GM12872 (cell line): ENCODE measurements around the gene THEM5.

Experiments
- TF ChIP-seq, protein P1 (sequence below): IDR thresholded peaks from 3 replicates; pipeline ENCODE4 v1.5.1; 2011; ENCODE audit warnings: low read depth, mild to moderate bottlenecking, low read length, moderate library complexity; ENCODE audit not compliant: insufficient read depth

Gene THEM5

DNA sequence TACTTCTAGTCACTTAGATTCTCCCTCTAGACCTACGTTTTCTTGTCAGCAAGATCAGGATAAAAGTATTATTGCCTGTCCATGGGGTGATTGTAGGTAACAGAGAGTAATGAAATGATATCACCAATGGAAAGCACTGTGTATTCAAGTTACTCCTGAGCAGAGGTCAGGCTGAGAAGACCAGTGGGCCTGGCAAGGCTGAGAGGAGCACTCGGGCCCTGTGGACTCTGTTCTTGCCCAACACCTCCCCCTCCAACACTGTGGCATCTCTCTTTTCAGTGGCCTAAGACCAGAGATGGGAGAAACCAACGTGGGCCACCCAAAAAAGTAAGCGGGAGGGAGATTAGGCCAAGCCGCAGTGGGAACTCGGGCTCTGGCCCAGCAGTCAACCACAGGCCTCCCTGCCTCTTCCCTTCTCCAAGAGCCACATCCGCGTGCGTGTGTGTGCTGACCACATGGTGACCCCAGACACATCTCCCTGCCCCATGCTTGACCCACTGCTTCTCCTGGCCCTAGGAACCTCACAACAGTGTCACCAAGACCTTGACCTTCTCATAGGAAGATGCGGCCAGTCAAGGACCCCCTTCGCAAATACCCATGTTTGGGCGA is 34.2 kb downstream of the THEM5 start:
- TF ChIP-seq, protein P1, sequence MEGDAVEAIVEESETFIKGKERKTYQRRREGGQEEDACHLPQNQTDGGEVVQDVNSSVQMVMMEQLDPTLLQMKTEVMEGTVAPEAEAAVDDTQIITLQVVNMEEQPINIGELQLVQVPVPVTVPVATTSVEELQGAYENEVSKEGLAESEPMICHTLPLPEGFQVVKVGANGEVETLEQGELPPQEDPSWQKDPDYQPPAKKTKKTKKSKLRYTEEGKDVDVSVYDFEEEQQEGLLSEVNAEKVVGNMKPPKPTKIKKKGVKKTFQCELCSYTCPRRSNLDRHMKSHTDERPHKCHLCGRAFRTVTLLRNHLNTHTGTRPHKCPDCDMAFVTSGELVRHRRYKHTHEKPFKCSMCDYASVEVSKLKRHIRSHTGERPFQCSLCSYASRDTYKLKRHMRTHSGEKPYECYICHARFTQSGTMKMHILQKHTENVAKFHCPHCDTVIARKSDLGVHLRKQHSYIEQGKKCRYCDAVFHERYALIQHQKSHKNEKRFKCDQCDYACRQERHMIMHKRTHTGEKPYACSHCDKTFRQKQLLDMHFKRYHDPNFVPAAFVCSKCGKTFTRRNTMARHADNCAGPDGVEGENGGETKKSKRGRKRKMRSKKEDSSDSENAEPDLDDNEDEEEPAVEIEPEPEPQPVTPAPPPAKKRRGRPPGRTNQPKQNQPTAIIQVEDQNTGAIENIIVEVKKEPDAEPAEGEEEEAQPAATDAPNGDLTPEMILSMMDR, result no peak

DNA sequence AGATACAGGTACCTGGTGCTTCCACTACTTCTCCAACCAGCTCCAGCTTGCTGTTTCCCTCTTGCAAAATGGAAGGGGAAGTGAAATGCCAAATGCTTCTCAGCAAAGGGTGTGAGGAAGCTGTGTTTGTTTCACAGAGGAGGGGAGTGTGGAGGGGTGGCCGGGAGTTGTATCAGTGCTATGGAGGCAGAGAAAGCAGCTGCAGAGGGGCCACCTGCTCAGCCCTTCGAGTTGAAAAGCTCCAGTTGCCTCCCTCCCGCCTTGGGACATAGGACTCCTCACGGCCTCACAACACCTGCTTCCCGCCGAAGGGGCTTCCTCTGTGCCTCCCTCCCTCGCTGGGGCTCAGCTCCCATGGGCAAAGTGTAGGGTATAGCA is 36.2 kb downstream of the THEM5 start:
- TF ChIP-seq, protein P1, result no peak

DNA sequence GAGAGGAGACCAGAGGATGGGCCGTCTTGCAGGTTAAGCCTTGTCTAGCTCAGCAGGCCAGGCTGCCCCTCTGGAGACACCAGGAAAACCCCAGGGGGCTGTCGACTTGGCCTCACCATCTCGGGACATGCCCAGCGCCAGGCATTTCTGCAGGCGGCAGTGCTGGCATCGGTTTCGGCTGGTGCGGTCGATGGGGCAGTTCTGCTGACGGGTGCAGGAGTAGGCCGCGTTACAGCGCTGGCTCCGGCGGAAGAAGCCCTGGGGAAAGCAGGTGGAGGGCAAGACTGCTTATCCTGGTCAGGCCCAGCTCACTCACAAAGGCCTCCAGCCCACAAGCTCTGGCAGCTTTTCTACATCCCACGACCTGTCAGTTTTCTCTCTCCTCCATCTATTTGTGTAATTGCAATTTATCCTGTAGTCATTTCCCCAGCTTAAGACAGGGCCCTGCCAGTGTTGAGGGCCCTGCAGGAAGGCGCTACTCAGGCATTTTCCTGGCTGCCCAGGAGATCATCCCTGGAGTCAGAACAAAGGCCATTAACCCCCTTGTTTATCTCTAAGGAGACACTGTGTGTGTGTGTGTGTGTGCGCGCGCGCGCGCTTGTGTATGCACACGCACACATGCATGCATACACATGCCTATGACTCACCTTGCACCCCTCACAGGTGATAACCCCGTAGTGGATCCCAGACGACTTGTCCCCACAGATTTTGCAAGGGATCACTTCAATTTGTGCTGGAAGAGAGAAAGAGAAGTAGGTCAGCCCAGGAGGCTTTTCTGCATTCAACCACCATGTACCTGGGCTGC is 36.8 kb downstream of the THEM5 start:
- TF ChIP-seq, protein P1, result no peak

DNA sequence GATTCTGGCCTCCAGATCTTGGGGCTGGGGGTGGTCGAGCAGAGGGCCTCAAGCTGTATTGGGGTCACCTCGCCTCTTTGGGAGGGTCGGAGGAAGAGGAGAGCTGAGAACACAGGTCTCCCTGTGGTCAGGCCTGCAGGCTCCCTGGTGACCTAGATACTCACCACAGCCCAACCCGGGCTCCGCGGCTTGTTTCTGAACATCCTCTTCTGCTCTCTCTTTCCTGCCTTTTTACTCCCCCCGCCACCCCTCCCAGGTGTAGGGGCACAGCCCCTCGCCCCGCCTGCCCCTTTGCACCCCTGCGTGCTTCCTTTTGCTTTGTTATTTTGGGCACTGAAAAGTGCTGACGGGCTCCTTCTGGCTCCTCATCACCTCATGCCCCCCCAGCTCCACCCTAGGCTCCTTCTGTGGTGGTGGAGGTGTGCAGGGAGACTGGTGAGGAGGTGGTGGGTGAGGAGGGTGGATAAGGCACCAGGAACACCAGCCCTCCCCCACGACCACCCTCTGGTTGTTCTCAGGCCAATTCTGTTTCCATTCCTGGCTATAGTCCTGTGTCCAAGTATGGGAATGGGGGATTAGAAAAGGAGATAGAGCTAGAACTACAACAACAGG is 37.7 kb downstream of the THEM5 start:
- TF ChIP-seq, protein P1, result no peak

DNA sequence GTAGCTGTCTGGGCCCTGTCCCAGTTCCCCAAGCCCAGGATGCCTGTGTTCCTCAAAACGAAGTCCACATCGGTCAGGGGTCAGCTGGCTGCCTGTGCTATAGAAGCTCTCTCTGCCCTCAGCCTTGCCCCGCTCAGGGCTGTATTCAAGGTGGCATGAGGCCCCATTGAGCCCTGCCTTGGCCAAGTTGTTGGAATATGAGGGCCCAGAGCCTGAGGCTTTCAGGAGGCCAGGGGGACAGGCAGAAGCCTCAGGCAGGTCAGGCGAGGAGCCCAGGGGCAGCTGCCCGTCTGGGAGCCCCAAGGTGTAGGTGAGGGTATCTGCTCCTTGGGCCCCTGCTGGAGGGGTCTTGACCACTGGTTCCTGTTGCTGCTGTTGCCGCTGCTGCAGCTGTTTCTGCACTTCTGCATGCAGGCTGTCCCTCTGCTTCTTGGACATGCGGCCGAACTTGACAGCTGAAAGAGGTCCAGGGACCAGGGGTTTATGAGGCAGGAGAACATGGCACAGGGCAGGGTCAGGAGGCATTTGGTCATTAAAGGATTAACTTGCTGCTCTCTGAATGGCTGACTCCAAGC is 38.5 kb downstream of the THEM5 start:
- TF ChIP-seq, protein P1, result no peak

DNA sequence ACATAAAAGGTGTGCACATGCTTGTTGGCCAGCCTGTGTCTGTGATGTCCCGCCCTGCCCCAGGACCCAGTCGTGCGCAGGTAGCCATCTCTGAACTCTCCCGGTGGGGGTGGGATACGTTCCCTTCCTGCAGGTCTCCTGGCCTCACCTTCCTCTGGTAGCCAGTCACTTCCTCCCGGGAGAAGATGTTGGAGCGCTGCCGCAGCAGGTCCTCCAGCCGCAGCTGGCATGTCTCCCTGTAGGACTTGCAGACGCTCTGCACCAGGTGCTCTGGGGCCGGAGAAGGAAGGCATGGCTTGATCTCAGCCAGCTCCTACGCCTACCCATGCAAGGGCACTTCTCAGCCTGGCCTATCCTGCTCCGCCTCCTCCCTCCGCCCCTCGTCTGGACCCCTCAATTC is 39.1 kb downstream of the THEM5 start:
- TF ChIP-seq, protein P1, result no peak

DNA sequence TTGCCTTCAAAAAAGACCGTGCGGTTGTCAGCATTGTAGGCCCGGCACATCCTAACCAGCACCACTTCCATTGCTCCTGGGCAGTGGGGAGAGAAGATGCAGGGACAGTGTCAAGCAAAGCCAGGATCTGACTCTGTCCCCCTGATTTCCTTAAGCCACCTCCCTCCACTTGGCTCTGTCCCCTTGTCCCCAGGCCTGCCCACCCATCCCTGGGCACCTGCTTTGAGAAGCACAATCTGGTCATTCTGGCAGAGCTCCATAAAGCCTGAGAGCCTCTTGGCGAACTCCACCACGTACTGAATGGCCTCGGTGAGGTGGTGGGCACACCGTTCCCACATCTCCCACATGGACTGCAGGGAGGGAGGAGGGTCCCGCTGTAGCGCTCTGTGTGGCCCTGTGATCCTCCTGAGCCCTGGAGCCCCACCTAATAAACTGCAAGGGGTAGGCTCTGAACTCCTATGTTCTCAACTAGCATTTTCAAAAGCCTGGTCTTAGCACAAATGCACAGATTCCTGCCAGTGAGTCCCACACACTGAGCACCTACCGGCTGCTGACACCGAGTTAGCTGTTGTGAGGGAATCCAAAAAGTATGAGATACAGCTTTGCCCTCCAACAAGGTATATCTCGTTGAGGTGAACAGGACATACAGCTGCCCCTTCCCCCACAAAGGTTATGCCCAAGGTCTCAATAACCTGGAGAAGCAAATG is 40.1 kb downstream of the THEM5 start:
- TF ChIP-seq, protein P1, result no peak
